HCT116 (cell line): ENCODE results near the gene SUGCT.

Experiments used
- CTCF ChIP-seq, 3 experiments: fragments of 200-600 bp in 1 of 3; sonication (generic) in 1 of 3; IDR thresholded peaks in 2 of 3; conservative IDR thresholded peaks in 1 of 3; 2 replicates each; pipeline ENCODE4 v1.5.1; 2012 to 2017; ENCODE audit warnings: low read depth in 2 of 3, low read length in 2 of 3, antibody characterized with exemption in 1 of 3, borderline replicate concordance in 1 of 3, control low read depth in 1 of 3, mild to moderate bottlenecking in 1 of 3, mixed read lengths in 1 of 3, mixed run types in 1 of 3, moderate library complexity in 1 of 3; ENCODE audit not compliant: insufficient read depth in 1 of 3
- FOSL1 ChIP-seq: IDR thresholded peaks from 2 replicates; pipeline ENCODE4 v1.6.1; 2012; ENCODE audit warnings: low read depth
- POLR2A ChIP-seq: IDR thresholded peaks from 2 replicates; pipeline ENCODE4 v1.7.0; 2011; ENCODE audit warnings: borderline replicate concordance; ENCODE audit not compliant: insufficient read depth, insufficient read length; ENCODE audit errors: extremely low read depth
- REST ChIP-seq: IDR thresholded peaks from 2 replicates; pipeline ENCODE4 v1.6.1; 2012; ENCODE audit warnings: low read depth
- ZFX ChIP-seq: fragments of 450-650 bp; IDR thresholded peaks from 2 replicates; pipeline ENCODE4 v1.6.1; 2017
- ZNF274 ChIP-seq: fragments of 200-500 bp; sonication (Bioruptor generic); IDR thresholded peaks from 2 replicates; pipeline ENCODE4 v1.6.1; 2014; ENCODE audit warnings: mild to moderate bottlenecking, low read depth, low read length, inconsistent platforms

- TF ChIP-seq REST (no peak), CTCF (IDR thresholded peaks at IDR 0.05 in 2 of 3, conservative IDR thresholded peaks at IDR 0.05 in 1 of 3; ENCODE audit: borderline replicate concordance in 1 of 3, insufficient read depth in 1 of 3, low read depth in 2 of 3, low read length in 2 of 3) (no peak), POLR2A (no peak), ZNF274 (no peak), FOSL1 (no peak), ZFX (no peak)
Observed at GRCh38 chr7:40715053-40715430, 580.2 kb downstream of the SUGCT start.
